Transverse colon (tissue), 4 donors: ENCODE results near the gene TMEM163.

Experiments
- POLR2A ChIP-seq: fragments of 450-650 bp; IDR thresholded peaks from one replicate; pipeline ENCODE4 v1.6.1; 2016; ENCODE audit warnings: antibody characterized with exemption, mild to moderate bottlenecking, moderate library complexity
- POLR2AphosphoS5 ChIP-seq, 3 donors: sonication (generic); formaldehyde crosslinking; IDR thresholded peaks; one replicate each; pipeline ENCODE4 v1.6.1; 2016; ENCODE audit warnings: antibody characterized with exemption in 3 of 3
- TF ChIP-seq, protein P1 (sequence below), 5 experiments: fragments of 200-600 bp in 3 of 5; fragments of 450-650 bp in 2 of 5; sonication (generic) in 3 of 5; IDR thresholded peaks; 1 replicate in 2 of 5; 2 replicates in 3 of 5; pipeline ENCODE4 v1.5.1; 2016 to 2017; ENCODE audit warnings: antibody characterized with exemption in 5 of 5, inconsistent platforms in 3 of 5, mild to moderate bottlenecking in 2 of 5, moderate library complexity in 1 of 5

DNA sequence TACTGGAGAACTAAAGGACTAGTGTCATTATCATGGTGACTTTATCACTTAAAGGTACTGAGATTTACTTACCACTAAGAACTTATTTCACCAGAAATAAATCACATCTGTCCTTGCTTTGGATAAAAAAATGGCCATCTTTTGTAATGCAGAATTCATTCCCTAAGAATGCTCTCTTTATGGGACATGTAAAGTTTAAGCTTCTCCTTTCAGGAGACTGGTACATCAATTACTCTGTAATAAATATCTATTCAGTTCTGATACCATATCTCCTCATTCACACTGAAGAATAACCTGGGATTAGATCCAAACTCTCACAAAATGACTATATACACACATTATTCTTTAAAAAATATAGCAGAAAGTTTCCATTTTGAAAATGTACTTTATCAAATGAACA is 24.4 kb downstream of the TMEM163 start:
- TF ChIP-seq, protein P1, sequence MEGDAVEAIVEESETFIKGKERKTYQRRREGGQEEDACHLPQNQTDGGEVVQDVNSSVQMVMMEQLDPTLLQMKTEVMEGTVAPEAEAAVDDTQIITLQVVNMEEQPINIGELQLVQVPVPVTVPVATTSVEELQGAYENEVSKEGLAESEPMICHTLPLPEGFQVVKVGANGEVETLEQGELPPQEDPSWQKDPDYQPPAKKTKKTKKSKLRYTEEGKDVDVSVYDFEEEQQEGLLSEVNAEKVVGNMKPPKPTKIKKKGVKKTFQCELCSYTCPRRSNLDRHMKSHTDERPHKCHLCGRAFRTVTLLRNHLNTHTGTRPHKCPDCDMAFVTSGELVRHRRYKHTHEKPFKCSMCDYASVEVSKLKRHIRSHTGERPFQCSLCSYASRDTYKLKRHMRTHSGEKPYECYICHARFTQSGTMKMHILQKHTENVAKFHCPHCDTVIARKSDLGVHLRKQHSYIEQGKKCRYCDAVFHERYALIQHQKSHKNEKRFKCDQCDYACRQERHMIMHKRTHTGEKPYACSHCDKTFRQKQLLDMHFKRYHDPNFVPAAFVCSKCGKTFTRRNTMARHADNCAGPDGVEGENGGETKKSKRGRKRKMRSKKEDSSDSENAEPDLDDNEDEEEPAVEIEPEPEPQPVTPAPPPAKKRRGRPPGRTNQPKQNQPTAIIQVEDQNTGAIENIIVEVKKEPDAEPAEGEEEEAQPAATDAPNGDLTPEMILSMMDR (IDR thresholded peaks at IDR 0.05), result no peak
- TF ChIP-seq POLR2AphosphoS5 (IDR thresholded peaks at IDR 0.05), result no peak
- TF ChIP-seq POLR2A, result no peak
